Measurements from ENCODE around the gene SPOCD1.

SPOCD1 gene

GRCh38 chr1:31765041-31765467, 50.8 kb downstream of the SPOCD1 start:
- Mint-ChIP-seq H3K27me3 (ENCODE audit: low read depth) (peaks cover 32% of the 10 kb centered on the region), H3K9me3 (no peaks in the 10 kb centered on the region), H3K4me3 (peak overlapping the region; percentile 78 to 91 (median 89)), H3K36me3 (ENCODE audit: low read depth) (no peaks in the 10 kb centered on the region), H3K4me1 (peaks cover 65% of the 10 kb centered on the region), H3K27ac (peak overlapping the region in 2 of 3 experiments; percentile 36 to 83)
- peak; percentile 28 to 40 (median 29) for TF ChIP-seq CTCF (IDR thresholded peaks at IDR 0.05; ENCODE audit: unreplicated experiment in 3 of 3)

- Mint-ChIP-seq H3K4me3 (peak within 1 kb of the TSS; percentile 85 to 94 (median 92)), H3K27me3 (ENCODE audit: low read depth) (peaks cover 28% of the 10 kb centered on the region), H3K27ac (peak within 1 kb of the TSS in 2 of 3 experiments; percentile 65 to 83)
These were observed 51.3 kb downstream of the SPOCD1 start, which contains the start of gene ADGRB2 for GRCh38 chr1:31764312-31765040. TSS of gene ADGRB2 (minus strand) at chr1:31764340. CDS start at chr1:31757221, 7,119 bp downstream.

GRCh38 chr1:31763671-31764311, 52.0 kb downstream of the SPOCD1 start:
- no peak for TF ChIP-seq CTCF (IDR thresholded peaks at IDR 0.05; ENCODE audit: unreplicated experiment in 3 of 3)
- Mint-ChIP-seq H3K4me3 (peak overlapping the region; percentile 85 to 94 (median 92)), H3K4me1 (peaks cover 68% of the 10 kb centered on the region), H3K9me3 (no peaks in the 10 kb centered on the region), H3K27me3 (ENCODE audit: low read depth) (peaks cover 24% of the 10 kb centered on the region), H3K27ac (peak overlapping the region in 1 of 3 experiments; percentile 65), H3K36me3 (ENCODE audit: low read depth) (no peaks in the 10 kb centered on the region)

More at GRCh38 chr1:31764312-31765040, 51.3 kb downstream of the SPOCD1 start, which contains the start of gene ADGRB2:
- TF ChIP-seq CTCF (IDR thresholded peaks at IDR 0.05; ENCODE audit: unreplicated experiment in 3 of 3), result peak in 1 of 3 experiments; percentile 12
- no peaks in the 10 kb centered on the region for H3K9me3 Mint-ChIP-seq
- H3K36me3 Mint-ChIP-seq (ENCODE audit: low read depth), result no peaks in the 10 kb centered on the region
- peaks cover 65% of the 10 kb centered on the region for H3K4me1 Mint-ChIP-seq

- peaks cover 68% of the 10 kb centered on the region for H3K4me1 Mint-ChIP-seq
- H3K9me3 Mint-ChIP-seq, result no peaks in the 10 kb centered on the region
- peak overlapping the region in 1 of 3 experiments; percentile 65 for H3K27ac Mint-ChIP-seq
- peak overlapping the region; percentile 85 to 94 (median 92) for H3K4me3 Mint-ChIP-seq
- TF ChIP-seq CTCF (IDR thresholded peaks at IDR 0.05; ENCODE audit: unreplicated experiment in 3 of 3), result peak; percentile 62 to 66 (median 65)
- no peaks in the 10 kb centered on the region for H3K36me3 Mint-ChIP-seq (ENCODE audit: low read depth)
- peaks cover 21% of the 10 kb centered on the region for H3K27me3 Mint-ChIP-seq (ENCODE audit: low read depth)
These were observed 52.8 kb downstream of the SPOCD1 start for GRCh38 chr1:31762726-31763670.

- TF ChIP-seq CTCF (IDR thresholded peaks at IDR 0.05; ENCODE audit: unreplicated experiment in 3 of 3), result no peak
These were observed 53.5 kb downstream of the SPOCD1 start for GRCh38 chr1:31762323-31762722.

More at GRCh38 chr1:31762323-31762722, 53.5 kb downstream of the SPOCD1 start:
- peaks cover 17% of the 10 kb centered on the region for H3K27me3 Mint-ChIP-seq (ENCODE audit: low read depth)
- no peak overlapping the region for H3K27ac Mint-ChIP-seq
- no peaks in the 10 kb centered on the region for H3K9me3 Mint-ChIP-seq
- peak overlapping the region; percentile 73 to 84 (median 83) for H3K4me3 Mint-ChIP-seq
- H3K36me3 Mint-ChIP-seq (ENCODE audit: low read depth), result no peaks in the 10 kb centered on the region
- H3K4me1 Mint-ChIP-seq, result peaks cover 65% of the 10 kb centered on the region
